ENCODE measurements around the gene MRPL40. TPM values are rescaled to one million over a fixed set of nuclear protein-coding genes. Genes with fewer than 3 reads are reported as not detected.
"Not testable (repeated sequence)": the region's sequence is repeated elsewhere in the genome, so short reads cannot be mapped to it uniquely, and the experiment has no call there.

The MRPL40 gene
- total RNA-seq, 2 donors from 2014 or later, result 6.8 to 19.2 TPM

DNA sequence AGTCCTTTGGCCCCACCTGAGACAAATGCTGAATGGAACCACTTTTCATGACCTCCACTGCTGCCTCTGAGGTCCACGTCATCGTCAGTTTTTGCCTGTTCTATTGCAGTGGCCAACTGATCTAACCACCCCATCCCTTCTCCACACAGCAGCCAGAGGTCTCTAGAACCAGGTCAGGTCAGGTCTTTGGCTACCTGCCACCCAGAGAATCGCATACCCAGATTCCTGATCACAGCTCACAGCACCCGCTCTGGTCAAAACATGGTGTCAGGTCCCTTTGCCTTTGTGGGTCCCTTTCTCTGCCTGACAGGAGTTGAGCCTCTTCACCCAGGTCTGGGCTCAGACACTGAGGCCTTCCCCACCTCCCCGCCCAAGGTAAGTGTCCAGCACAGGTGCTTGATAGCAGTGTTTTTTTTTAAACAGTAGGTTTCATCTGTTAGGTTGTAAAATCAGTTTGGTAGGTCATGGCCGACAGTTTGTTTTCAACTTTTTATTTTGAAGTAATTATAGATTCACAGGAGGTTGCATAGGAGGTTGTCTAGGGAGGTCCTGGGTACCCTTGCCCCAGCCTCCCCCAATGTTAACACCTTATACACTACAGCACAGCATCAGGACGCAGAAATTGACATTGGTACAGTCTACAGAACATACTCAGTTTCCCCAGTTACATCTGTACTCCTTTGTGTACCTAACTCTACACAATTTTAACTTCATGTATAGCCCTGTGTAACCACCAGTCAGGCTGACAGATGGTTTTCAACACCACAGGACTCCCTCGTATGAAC lies 8.3 kb downstream of the MRPL40 start:
- Histone ChIP-seq H3K9me3 (no peaks in the 10 kb centered on the region), H3K36me3 (peaks cover 14% of the 10 kb centered on the region), H3K4me1 (ENCODE audit: control insufficient read depth in 1 of 2, low read depth in 2 of 2) (peaks cover 3 to 5% of the 10 kb centered on the region in 2 donors), H3K27ac (no peak overlapping the region), H3K27me3 (replicated peaks; ENCODE audit: insufficient read depth) (no peaks in the 10 kb centered on the region), H3K4me3 (no peak overlapping the region)
- TF ChIP-seq, protein P1, sequence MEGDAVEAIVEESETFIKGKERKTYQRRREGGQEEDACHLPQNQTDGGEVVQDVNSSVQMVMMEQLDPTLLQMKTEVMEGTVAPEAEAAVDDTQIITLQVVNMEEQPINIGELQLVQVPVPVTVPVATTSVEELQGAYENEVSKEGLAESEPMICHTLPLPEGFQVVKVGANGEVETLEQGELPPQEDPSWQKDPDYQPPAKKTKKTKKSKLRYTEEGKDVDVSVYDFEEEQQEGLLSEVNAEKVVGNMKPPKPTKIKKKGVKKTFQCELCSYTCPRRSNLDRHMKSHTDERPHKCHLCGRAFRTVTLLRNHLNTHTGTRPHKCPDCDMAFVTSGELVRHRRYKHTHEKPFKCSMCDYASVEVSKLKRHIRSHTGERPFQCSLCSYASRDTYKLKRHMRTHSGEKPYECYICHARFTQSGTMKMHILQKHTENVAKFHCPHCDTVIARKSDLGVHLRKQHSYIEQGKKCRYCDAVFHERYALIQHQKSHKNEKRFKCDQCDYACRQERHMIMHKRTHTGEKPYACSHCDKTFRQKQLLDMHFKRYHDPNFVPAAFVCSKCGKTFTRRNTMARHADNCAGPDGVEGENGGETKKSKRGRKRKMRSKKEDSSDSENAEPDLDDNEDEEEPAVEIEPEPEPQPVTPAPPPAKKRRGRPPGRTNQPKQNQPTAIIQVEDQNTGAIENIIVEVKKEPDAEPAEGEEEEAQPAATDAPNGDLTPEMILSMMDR (IDR thresholded peaks at IDR 0.05), result no peak
- DNase-seq (ENCODE audit: low spot score) (no peak), ATAC-seq (ENCODE audit: insufficient number of reproducible peaks, low FRiP score, low read depth) (no peak)

DNA sequence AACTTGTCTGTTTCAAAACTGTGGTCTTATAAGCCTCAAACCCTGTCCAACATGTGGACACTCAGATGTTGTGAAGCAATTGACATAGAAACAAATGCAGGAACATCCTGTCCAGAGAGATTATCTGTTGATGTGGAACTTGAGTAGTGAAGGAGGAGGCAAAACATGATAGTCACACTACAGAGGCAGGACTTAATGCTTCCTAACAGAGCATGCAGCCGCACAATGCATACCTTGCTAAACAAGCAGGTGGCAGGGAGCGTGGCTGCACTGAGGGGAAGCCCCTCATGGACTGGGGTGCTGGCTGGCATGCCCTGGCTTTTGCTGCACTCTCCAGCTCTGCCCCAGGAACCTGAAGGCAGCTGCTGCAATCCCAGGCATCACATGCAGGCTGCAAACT lies 9.8 kb downstream of the MRPL40 start:
- Histone ChIP-seq H3K4me1 (ENCODE audit: control insufficient read depth in 1 of 2, low read depth in 2 of 2) (peaks cover 14 to 18% of the 10 kb centered on the region in 2 donors), H3K9me3 (no peaks in the 10 kb centered on the region), H3K27me3 (replicated peaks; ENCODE audit: insufficient read depth) (no peaks in the 10 kb centered on the region), H3K4me3 (no peak overlapping the region), H3K27ac (no peak overlapping the region), H3K36me3 (peaks cover 7% of the 10 kb centered on the region)
- DNase-seq (ENCODE audit: low spot score) (no peak), ATAC-seq (ENCODE audit: insufficient number of reproducible peaks, low FRiP score, low read depth) (no peak)
- TF ChIP-seq, protein P1 (IDR thresholded peaks at IDR 0.05), result no peak

DNA sequence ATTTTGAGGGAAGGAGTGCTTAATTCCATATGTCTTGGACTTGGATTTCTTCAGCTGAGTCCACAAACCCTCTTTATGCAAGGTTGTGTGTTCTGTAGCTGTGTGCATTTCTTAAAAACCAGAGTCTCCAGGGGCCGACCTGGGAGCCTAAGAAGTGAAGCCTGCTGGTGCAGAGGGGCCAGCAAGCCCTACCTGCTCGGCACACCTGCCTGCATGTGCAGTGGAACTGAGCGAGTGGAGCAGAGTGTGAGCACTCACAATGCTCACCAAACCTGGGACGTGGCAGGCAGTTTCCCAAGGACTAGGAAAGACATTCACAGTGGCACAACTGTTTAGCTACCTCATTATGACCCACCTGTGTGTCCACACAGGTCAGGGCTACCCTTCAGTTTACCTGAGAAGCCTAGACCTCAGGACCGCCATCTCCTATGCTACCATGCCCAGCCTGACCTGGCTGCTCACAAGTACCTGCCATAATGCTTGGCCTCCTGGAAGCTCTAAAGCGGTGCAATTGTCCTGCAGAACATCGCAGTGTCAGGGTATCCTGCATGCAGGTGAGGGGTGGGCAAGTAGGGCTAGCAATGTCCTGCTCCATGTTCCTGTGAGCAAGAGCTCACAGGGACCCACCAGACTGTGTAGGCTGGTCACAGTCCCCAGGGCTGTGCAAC lies 11.3 kb downstream of the MRPL40 start:
- Histone ChIP-seq H3K4me1 (ENCODE audit: control insufficient read depth in 1 of 2, low read depth in 2 of 2) (peaks cover 19 to 26% of the 10 kb centered on the region in 2 donors), H3K27ac (no peak overlapping the region), H3K27me3 (replicated peaks; ENCODE audit: insufficient read depth) (no peaks in the 10 kb centered on the region), H3K9me3 (no peaks in the 10 kb centered on the region), H3K36me3 (peaks cover 7% of the 10 kb centered on the region), H3K4me3 (no peak overlapping the region)
- ATAC-seq (ENCODE audit: insufficient number of reproducible peaks, low FRiP score, low read depth) (no peak), DNase-seq (ENCODE audit: low spot score) (no peak)
- TF ChIP-seq, protein P1 (IDR thresholded peaks at IDR 0.05), result no peak

- DNase-seq (ENCODE audit: low spot score); H3K27me3 ChIP-seq (replicated peaks; ENCODE audit: insufficient read depth); H3K36me3 ChIP-seq; H3K9me3 ChIP-seq; ATAC-seq (ENCODE audit: insufficient number of reproducible peaks, low FRiP score, low read depth); H3K4me3 ChIP-seq; H3K27ac ChIP-seq: not testable (repeated sequence)
- peaks cover 19 to 27% of the 10 kb centered on the region in 2 donors for H3K4me1 ChIP-seq (ENCODE audit: control insufficient read depth in 1 of 2, low read depth in 2 of 2)
These were observed 13.1 kb downstream of the MRPL40 start for GRCh38 chr22:19445279-19445982.

- TF ChIP-seq, protein P1 (IDR thresholded peaks at IDR 0.05), result no peak
- ATAC-seq (ENCODE audit: insufficient number of reproducible peaks, low FRiP score, low read depth), result no peak
These were observed 14.4 kb downstream of the MRPL40 start for GRCh38 chr22:19446603-19447329.

More at GRCh38 chr22:19446603-19447329, 14.4 kb downstream of the MRPL40 start:
- Histone ChIP-seq H3K4me3 (peak overlapping the region; percentile 97), H3K9me3 (no peaks in the 10 kb centered on the region), H3K27me3 (replicated peaks; ENCODE audit: insufficient read depth) (no peaks in the 10 kb centered on the region), H3K4me1 (ENCODE audit: control insufficient read depth in 1 of 2, low read depth in 2 of 2) (peaks cover 19 to 27% of the 10 kb centered on the region in 2 donors), H3K27ac (peak overlapping the region; percentile 86 to 92), H3K36me3 (peaks cover 7% of the 10 kb centered on the region)
- DNase-seq (ENCODE audit: low spot score), result no peak
